HCT116 (cell line): ENCODE measurements around the gene DPH2.

Experiments used
- EGR1 ChIP-seq: IDR thresholded peaks from 2 replicates; pipeline ENCODE4 v1.6.1; 2012; ENCODE audit warnings: low read depth
- EZH2phosphoT487 ChIP-seq: fragments of 200-600 bp; IDR thresholded peaks from 2 replicates; pipeline ENCODE4 v1.6.1; 2018; ENCODE audit warnings: antibody characterized with exemption, borderline replicate concordance
- JUND ChIP-seq: IDR thresholded peaks from 2 replicates; pipeline ENCODE4 v1.6.1; 2012
- POLR2A ChIP-seq: IDR thresholded peaks from 2 replicates; pipeline ENCODE4 v1.7.0; 2011; ENCODE audit warnings: borderline replicate concordance; ENCODE audit not compliant: insufficient read depth, insufficient read length; ENCODE audit errors: extremely low read depth
- YY1 ChIP-seq: IDR thresholded peaks from 2 replicates; pipeline ENCODE4 v1.6.1; 2011; ENCODE audit warnings: low read length, low read depth, moderate library complexity, mild to moderate bottlenecking; ENCODE audit not compliant: insufficient replicate concordance; ENCODE audit errors: extremely low read depth
- ZFX ChIP-seq: fragments of 450-650 bp; IDR thresholded peaks from 2 replicates; pipeline ENCODE4 v1.6.1; 2017
- TF ChIP-seq, protein P1 (sequence below), 3 experiments: fragments of 200-600 bp in 1 of 3; sonication (generic) in 1 of 3; IDR thresholded peaks in 2 of 3; conservative IDR thresholded peaks in 1 of 3; 2 replicates each; pipeline ENCODE4 v1.5.1; 2012 to 2017; ENCODE audit warnings: low read depth in 2 of 3, low read length in 2 of 3, antibody characterized with exemption in 1 of 3, borderline replicate concordance in 1 of 3, control low read depth in 1 of 3, mild to moderate bottlenecking in 1 of 3, mixed read lengths in 1 of 3, mixed run types in 1 of 3, moderate library complexity in 1 of 3; ENCODE audit not compliant: insufficient read depth in 1 of 3
- TF ChIP-seq, protein P2 (sequence below): IDR thresholded peaks from 2 replicates; pipeline ENCODE4 v1.6.1; 2012; ENCODE audit warnings: low read depth
- TF ChIP-seq, protein P3 (sequence below): IDR thresholded peaks from 2 replicates; pipeline ENCODE4 v1.6.1; 2012
- TF ChIP-seq, protein P4 (sequence below): IDR thresholded peaks from 2 replicates; pipeline ENCODE4 v1.6.1; 2012

DNA sequence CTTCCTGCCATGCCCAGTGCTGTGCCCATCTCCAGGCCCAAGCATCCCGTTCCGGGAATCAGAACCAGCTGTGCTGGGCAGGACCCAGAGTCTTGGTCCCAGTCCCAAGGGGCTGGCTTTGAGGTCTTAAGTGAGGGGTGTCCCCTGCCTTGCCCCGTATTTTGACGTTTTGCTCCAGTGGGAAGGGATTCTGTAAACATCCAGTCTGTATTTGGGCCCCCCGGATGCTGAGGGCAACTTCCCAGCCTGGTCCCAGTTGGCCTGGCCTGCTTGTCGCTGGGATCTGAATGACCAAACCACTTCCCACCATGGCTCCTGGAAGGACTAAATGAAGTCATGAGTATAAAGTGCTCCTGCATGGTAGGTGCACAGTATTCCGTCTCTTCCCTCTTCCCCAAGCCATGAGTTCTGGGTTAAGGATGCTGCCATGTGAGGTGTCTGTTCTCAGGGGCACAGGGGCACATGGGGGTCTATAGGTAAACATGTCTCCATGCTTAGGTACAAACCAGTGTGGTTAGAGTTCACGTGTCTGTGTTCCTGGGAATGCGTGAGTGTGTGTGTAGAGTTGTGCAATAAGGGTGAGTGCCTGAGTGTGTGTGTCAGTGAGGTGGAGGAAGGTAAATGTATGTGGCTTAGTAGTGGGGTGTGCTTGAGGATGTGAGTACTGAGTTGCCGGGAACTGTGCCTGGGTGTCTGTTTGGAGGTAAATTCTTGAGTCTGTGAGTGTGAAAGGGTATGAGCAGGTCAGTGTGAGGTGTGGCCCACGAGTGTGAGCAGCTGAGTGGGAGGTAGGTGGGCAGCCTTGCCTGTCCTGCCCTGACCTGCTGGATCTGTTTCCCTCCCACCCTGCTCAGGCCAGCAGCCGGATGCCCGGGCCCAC lies 10.7 kb downstream of the DPH2 start:
- TF ChIP-seq, protein P1, sequence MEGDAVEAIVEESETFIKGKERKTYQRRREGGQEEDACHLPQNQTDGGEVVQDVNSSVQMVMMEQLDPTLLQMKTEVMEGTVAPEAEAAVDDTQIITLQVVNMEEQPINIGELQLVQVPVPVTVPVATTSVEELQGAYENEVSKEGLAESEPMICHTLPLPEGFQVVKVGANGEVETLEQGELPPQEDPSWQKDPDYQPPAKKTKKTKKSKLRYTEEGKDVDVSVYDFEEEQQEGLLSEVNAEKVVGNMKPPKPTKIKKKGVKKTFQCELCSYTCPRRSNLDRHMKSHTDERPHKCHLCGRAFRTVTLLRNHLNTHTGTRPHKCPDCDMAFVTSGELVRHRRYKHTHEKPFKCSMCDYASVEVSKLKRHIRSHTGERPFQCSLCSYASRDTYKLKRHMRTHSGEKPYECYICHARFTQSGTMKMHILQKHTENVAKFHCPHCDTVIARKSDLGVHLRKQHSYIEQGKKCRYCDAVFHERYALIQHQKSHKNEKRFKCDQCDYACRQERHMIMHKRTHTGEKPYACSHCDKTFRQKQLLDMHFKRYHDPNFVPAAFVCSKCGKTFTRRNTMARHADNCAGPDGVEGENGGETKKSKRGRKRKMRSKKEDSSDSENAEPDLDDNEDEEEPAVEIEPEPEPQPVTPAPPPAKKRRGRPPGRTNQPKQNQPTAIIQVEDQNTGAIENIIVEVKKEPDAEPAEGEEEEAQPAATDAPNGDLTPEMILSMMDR (IDR thresholded peaks at IDR 0.05 in 2 of 3, conservative IDR thresholded peaks at IDR 0.05 in 1 of 3; ENCODE audit: borderline replicate concordance in 1 of 3, insufficient read depth in 1 of 3, low read depth in 2 of 3, low read length in 2 of 3): no peak
- TF ChIP-seq ZFX (no peak), EGR1 (no peak), JUND (no peak), YY1 (no peak), EZH2phosphoT487 (no peak), POLR2A (no peak)
- TF ChIP-seq, protein P2, sequence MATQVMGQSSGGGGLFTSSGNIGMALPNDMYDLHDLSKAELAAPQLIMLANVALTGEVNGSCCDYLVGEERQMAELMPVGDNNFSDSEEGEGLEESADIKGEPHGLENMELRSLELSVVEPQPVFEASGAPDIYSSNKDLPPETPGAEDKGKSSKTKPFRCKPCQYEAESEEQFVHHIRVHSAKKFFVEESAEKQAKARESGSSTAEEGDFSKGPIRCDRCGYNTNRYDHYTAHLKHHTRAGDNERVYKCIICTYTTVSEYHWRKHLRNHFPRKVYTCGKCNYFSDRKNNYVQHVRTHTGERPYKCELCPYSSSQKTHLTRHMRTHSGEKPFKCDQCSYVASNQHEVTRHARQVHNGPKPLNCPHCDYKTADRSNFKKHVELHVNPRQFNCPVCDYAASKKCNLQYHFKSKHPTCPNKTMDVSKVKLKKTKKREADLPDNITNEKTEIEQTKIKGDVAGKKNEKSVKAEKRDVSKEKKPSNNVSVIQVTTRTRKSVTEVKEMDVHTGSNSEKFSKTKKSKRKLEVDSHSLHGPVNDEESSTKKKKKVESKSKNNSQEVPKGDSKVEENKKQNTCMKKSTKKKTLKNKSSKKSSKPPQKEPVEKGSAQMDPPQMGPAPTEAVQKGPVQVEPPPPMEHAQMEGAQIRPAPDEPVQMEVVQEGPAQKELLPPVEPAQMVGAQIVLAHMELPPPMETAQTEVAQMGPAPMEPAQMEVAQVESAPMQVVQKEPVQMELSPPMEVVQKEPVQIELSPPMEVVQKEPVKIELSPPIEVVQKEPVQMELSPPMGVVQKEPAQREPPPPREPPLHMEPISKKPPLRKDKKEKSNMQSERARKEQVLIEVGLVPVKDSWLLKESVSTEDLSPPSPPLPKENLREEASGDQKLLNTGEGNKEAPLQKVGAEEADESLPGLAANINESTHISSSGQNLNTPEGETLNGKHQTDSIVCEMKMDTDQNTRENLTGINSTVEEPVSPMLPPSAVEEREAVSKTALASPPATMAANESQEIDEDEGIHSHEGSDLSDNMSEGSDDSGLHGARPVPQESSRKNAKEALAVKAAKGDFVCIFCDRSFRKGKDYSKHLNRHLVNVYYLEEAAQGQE: no peak
- TF ChIP-seq, protein P3, sequence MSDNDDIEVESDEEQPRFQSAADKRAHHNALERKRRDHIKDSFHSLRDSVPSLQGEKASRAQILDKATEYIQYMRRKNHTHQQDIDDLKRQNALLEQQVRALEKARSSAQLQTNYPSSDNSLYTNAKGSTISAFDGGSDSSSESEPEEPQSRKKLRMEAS: no peak
- TF ChIP-seq, protein P4, sequence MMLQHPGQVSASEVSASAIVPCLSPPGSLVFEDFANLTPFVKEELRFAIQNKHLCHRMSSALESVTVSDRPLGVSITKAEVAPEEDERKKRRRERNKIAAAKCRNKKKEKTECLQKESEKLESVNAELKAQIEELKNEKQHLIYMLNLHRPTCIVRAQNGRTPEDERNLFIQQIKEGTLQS: no peak
